DND-41 (cell line): ENCODE data around the gene KCNIP1.

Source experiments
- EZH2 ChIP-seq: IDR thresholded peaks from 3 replicates; pipeline ENCODE4 v1.6.1; 2012; ENCODE audit warnings: borderline replicate concordance, low read depth, mild to moderate bottlenecking, moderate library complexity, low read length, inconsistent platforms; ENCODE audit not compliant: severe bottlenecking
- TF ChIP-seq, protein P1 (sequence below): IDR thresholded peaks from 2 replicates; pipeline ENCODE4 v1.5.1; 2012; ENCODE audit warnings: borderline replicate concordance, low read length, moderate library complexity, mild to moderate bottlenecking; ENCODE audit not compliant: poor library complexity, severe bottlenecking; ENCODE audit errors: extremely low read depth

- TF ChIP-seq, protein P1, sequence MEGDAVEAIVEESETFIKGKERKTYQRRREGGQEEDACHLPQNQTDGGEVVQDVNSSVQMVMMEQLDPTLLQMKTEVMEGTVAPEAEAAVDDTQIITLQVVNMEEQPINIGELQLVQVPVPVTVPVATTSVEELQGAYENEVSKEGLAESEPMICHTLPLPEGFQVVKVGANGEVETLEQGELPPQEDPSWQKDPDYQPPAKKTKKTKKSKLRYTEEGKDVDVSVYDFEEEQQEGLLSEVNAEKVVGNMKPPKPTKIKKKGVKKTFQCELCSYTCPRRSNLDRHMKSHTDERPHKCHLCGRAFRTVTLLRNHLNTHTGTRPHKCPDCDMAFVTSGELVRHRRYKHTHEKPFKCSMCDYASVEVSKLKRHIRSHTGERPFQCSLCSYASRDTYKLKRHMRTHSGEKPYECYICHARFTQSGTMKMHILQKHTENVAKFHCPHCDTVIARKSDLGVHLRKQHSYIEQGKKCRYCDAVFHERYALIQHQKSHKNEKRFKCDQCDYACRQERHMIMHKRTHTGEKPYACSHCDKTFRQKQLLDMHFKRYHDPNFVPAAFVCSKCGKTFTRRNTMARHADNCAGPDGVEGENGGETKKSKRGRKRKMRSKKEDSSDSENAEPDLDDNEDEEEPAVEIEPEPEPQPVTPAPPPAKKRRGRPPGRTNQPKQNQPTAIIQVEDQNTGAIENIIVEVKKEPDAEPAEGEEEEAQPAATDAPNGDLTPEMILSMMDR, result no peak
- TF ChIP-seq EZH2, result no peak
Measured at GRCh38 chr5:170587808-170588207, 84.0 kb downstream of the KCNIP1 start.
